Caco-2 (cell line): ENCODE data around the gene MRPS27. TPM values are rescaled to one million over a fixed set of nuclear protein-coding genes. Genes with fewer than 3 reads are reported as not detected.

Experiments
- BruUV-seq: library from RNA; stranded (reverse); fragments of 400-500 nt; replicated peaks from 2 replicates; lab custom pipeline; 2021; lab: Mats Ljungman, UMichigan
- CTCF ChIA-PET: fragments of 300-600 bp; sonication (Branson Sonifier 250); formaldehyde crosslinking; loops from one replicate; lab custom pipeline; 2022; ENCODE audit warnings: antibody characterized with exemption; lab: Charles Lee
- POLR2A ChIA-PET: fragments of 300-600 bp; sonication (Branson Sonifier 250); formaldehyde crosslinking; loops from one replicate; lab custom pipeline; 2022; ENCODE audit warnings: antibody characterized with exemption; lab: Charles Lee
- DNase-seq, 2 experiments: peaks; one replicate each; pipeline versions ENCODE4 v3.0.0 to v3.0.0-alpha.2; 2020 to 2022
- H3K27me3 ChIP-seq: replicated peaks from 2 replicates; pipeline ENCODE4 v1.6.0; 2011; ENCODE audit warnings: low read length; ENCODE audit not compliant: control insufficient read depth, insufficient read depth
- H3K36me3 ChIP-seq: 2 replicates; pipeline ENCODE4 v1.5.1; 2011; ENCODE audit warnings: low read length; ENCODE audit not compliant: control insufficient read depth, insufficient read depth
- H3K4me1 ChIP-seq: fragments of 250-450 bp; sonication (Bioruptor Pico); 2 replicates; pipeline ENCODE4 v1.5.1; 2020; ENCODE audit warnings: mild to moderate bottlenecking
- H3K4me3 ChIP-seq: 2 replicates; pipeline ENCODE4 v1.5.1; 2011; ENCODE audit warnings: low read depth, mild to moderate bottlenecking, control low read depth, low read length
- H3K9me3 ChIP-seq: fragments of 250-450 bp; sonication (Bioruptor Pico); 2 replicates; pipeline ENCODE4 v1.5.1; 2020; ENCODE audit warnings: mild to moderate bottlenecking, moderate library complexity
- H3K27ac Mint-ChIP-seq: one replicate; pipeline ENCODE4 v1.8.0; 2022; ENCODE audit warnings: mixed read lengths; ENCODE audit not compliant: unreplicated experiment
- H3K27me3 Mint-ChIP-seq: one replicate; pipeline ENCODE4 v1.8.0; 2022; ENCODE audit warnings: mixed read lengths; ENCODE audit not compliant: insufficient read depth, unreplicated experiment
- H3K36me3 Mint-ChIP-seq: one replicate; pipeline ENCODE4 v1.8.0; 2022; ENCODE audit warnings: mild to moderate bottlenecking, mixed read lengths; ENCODE audit not compliant: insufficient read depth, unreplicated experiment
- H3K4me1 Mint-ChIP-seq: one replicate; pipeline ENCODE4 v1.8.0; 2022; ENCODE audit warnings: low read depth, mixed read lengths; ENCODE audit not compliant: unreplicated experiment
- H3K4me3 Mint-ChIP-seq: one replicate; pipeline ENCODE4 v1.8.0; 2022; ENCODE audit warnings: mild to moderate bottlenecking, moderate library complexity, mixed read lengths; ENCODE audit not compliant: unreplicated experiment
- H3K9me3 Mint-ChIP-seq: one replicate; pipeline ENCODE4 v1.8.0; 2022; ENCODE audit warnings: mixed read lengths; ENCODE audit not compliant: unreplicated experiment
- intact Hi-C: fragments of 100-400 bp; cut with micrococcal nuclease; formaldehyde crosslinking; loops from one replicate; pipeline ENCODE4 v1.10.0; 2022; ENCODE audit not compliant: unreplicated experiment
- total RNA-seq: library from RNA; stranded (reverse); gene quantifications from 2 replicates; pipeline ENCODE4 v1.2.3, GENCODE V29; 2022
- TF ChIP-seq, protein P1 (sequence below), 2 experiments: fragments of 200-600 bp in 1 of 2; IDR thresholded peaks; 1 replicate in 1 of 2; 2 replicates in 1 of 2; pipeline versions ENCODE4 v1.5.1 to v1.8.0; 2011 to 2022; ENCODE audit warnings: antibody characterized with exemption in 1 of 2, control low read depth in 1 of 2, inconsistent platforms in 1 of 2, low read depth in 1 of 2, low read length in 1 of 2, mild to moderate bottlenecking in 1 of 2, moderate library complexity in 1 of 2; ENCODE audit not compliant: insufficient read depth in 1 of 2, severe bottlenecking in 1 of 2, unreplicated experiment in 1 of 2

The MRPS27 gene
- total RNA-seq, 1 experiment from 2014 or later = 71.1 TPM

DNA sequence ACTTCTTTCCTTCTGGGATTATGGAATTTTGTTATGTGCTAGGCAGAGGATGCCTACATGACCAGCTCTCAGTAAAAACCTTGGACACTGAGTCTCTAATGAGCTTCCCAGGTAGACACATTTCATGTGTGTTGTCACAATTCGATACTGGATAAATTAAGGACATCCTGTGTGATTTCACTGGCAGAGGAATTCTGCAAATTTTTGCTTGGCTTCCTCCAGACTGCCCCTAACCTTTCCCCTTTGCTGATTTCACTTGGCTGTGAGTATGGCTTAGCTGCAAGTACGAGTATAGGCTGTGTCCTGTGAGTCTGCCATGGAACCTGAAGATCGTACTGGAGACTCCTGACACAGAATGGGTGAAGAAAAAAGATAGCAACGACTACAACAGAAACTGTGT lies 47.6 kb downstream of the MRPS27 start:
- H3K4me1 ChIP-seq = 0 out of 2 replicates have a peak, but pooled peaks cover 5% of the 10 kb centered on the region
- no peaks in the 10 kb centered on the region for H3K9me3 ChIP-seq
- H3K36me3 Mint-ChIP-seq = peaks cover 7% of the 10 kb centered on the region
- H3K4me3 Mint-ChIP-seq = no peak overlapping the region
- no peak for DNase-seq
- TF ChIP-seq, protein P1, sequence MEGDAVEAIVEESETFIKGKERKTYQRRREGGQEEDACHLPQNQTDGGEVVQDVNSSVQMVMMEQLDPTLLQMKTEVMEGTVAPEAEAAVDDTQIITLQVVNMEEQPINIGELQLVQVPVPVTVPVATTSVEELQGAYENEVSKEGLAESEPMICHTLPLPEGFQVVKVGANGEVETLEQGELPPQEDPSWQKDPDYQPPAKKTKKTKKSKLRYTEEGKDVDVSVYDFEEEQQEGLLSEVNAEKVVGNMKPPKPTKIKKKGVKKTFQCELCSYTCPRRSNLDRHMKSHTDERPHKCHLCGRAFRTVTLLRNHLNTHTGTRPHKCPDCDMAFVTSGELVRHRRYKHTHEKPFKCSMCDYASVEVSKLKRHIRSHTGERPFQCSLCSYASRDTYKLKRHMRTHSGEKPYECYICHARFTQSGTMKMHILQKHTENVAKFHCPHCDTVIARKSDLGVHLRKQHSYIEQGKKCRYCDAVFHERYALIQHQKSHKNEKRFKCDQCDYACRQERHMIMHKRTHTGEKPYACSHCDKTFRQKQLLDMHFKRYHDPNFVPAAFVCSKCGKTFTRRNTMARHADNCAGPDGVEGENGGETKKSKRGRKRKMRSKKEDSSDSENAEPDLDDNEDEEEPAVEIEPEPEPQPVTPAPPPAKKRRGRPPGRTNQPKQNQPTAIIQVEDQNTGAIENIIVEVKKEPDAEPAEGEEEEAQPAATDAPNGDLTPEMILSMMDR (IDR thresholded peaks at IDR 0.05; ENCODE audit: insufficient read depth in 1 of 2, low read depth in 1 of 2, low read length in 1 of 2, severe bottlenecking in 1 of 2, unreplicated experiment in 1 of 2) = no peak
- intact Hi-C loops = no loop called here
- H3K36me3 ChIP-seq = no peaks in the 10 kb centered on the region
- no peaks in the 10 kb centered on the region for H3K9me3 Mint-ChIP-seq
- ChIA-PET CTCF (no interaction called here), POLR2A (no interaction called here)
- no peak overlapping the region for H3K4me3 ChIP-seq
- BruUV-seq = no TSS peak
- H3K4me1 Mint-ChIP-seq = peaks cover 7% of the 10 kb centered on the region
- no peaks in the 10 kb centered on the region for H3K27me3 ChIP-seq
- H3K27ac Mint-ChIP-seq = no peak overlapping the region
- H3K27me3 Mint-ChIP-seq = no peaks in the 10 kb centered on the region

DNA sequence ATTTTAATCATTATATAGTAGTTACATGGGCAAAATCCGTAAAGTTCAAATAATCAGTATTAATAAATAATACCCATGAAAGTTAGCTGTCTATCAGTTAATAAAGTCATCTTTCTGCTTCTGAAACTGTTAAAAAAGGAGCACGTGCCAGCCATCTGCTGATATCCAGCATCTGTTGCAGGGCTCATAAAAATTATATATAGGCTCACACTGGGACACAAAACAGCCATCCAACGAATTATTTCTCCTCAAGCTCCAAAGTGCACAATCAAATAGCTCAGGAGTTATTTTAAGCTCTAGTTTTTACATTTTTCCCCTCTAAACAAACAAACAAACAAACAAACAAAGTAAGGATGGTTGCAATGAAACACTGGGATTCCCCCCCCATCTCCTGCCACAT lies 48.3 kb downstream of the MRPS27 start:
- H3K36me3 ChIP-seq = no peaks in the 10 kb centered on the region
- no peaks in the 10 kb centered on the region for H3K27me3 ChIP-seq
- TF ChIP-seq, protein P1 (IDR thresholded peaks at IDR 0.05; ENCODE audit: insufficient read depth in 1 of 2, low read depth in 1 of 2, low read length in 1 of 2, severe bottlenecking in 1 of 2, unreplicated experiment in 1 of 2) = no peak
- ChIA-PET POLR2A (no interaction called here), CTCF (no interaction called here)
- H3K36me3 Mint-ChIP-seq = peaks cover 1% of the 10 kb centered on the region
- no peak overlapping the region for H3K4me3 ChIP-seq
- H3K4me1 ChIP-seq = 0 out of 2 replicates have a peak, but pooled peaks cover 5% of the 10 kb centered on the region
- H3K9me3 ChIP-seq = no peaks in the 10 kb centered on the region
- H3K4me1 Mint-ChIP-seq = peaks cover 7% of the 10 kb centered on the region
- DNase-seq = no peak
- no peaks in the 10 kb centered on the region for H3K9me3 Mint-ChIP-seq
- intact Hi-C loops = no loop called here
- no peak overlapping the region for H3K4me3 Mint-ChIP-seq
- no TSS peak for BruUV-seq
- H3K27me3 Mint-ChIP-seq = no peaks in the 10 kb centered on the region
- H3K27ac Mint-ChIP-seq = no peak overlapping the region

DNA sequence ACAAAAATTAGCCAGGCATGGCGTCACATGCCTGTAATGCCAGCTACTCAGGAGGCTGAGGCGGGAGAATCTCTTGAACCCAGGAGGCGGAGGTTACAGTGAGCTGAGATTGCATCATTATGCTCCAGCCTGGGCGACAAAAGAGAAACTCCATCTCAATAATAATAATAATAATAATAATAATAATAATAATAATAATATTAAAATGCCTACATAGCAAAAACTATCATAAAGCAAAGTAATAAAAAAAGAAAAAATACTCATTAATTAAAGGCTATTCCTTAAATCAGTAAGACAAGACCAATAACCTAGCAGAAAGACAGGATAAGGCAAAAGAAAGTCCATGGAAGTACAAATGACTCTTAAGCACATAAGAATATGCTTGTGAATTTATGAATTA lies 50.0 kb downstream of the MRPS27 start:
- H3K27me3 Mint-ChIP-seq = no peaks in the 10 kb centered on the region
- peaks cover 4% of the 10 kb centered on the region for H3K36me3 Mint-ChIP-seq
- no peak overlapping the region for H3K27ac Mint-ChIP-seq
- Histone ChIP-seq H3K4me3 (no peak overlapping the region), H3K27me3 (no peaks in the 10 kb centered on the region), H3K9me3 (no peaks in the 10 kb centered on the region), H3K4me1 (0 out of 2 replicates have a peak, but pooled peaks cover 5% of the 10 kb centered on the region), H3K36me3 (no peaks in the 10 kb centered on the region)
- intact Hi-C loops = no loop called here
- BruUV-seq = no TSS peak
- no peaks in the 10 kb centered on the region for H3K9me3 Mint-ChIP-seq
- H3K4me1 Mint-ChIP-seq = peaks cover 7% of the 10 kb centered on the region
- TF ChIP-seq, protein P1 (IDR thresholded peaks at IDR 0.05; ENCODE audit: insufficient read depth in 1 of 2, low read depth in 1 of 2, low read length in 1 of 2, severe bottlenecking in 1 of 2, unreplicated experiment in 1 of 2) = no peak
- H3K4me3 Mint-ChIP-seq = no peak overlapping the region
- ChIA-PET POLR2A (no interaction called here), CTCF (no interaction called here)
- no peak for DNase-seq
